ENCODE data around the gene AKAP13. TPM values are rescaled to one million over a fixed set of nuclear protein-coding genes. Genes with fewer than 3 reads are reported as not detected.

The AKAP13 gene
- polyA plus RNA-seq, 1 experiment, result 13.6 TPM

DNA sequence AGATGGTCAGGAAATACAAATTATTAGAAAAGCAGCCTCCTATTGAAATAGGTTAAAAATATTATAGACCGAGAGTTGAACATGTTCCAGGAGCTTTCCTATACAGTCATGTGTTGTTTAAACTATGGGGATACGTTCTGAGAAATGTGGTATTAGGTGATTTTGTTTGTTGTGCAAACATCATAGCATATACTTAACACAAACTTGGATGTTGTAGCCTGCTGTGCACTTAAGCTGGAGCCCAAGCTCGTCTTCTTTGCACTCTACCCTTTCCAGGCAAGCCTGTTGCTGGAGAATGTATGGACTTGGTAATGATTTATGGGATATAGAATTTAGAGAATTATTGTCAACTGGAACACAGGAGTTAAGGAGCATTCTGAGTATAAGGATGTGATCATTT is 140.2 kb downstream of the AKAP13 start:
- ChIA-PET POLR2A (no interaction called here), CTCF (interaction anchor here (1.2 kb wide), 1 partner anchor 189 kb away, joined by 3 read pairs; no protein-coding TSS in a partner anchor)
- Histone ChIP-seq H3K4me3 (ENCODE audit: low read depth, low read length) (no peak overlapping the region), H3K27me3 (ENCODE audit: control insufficient read depth, insufficient read depth, low read length) (no peaks in the 10 kb centered on the region), H3K36me3 (ENCODE audit: control insufficient read depth, insufficient read depth, low read length) (peaks cover 2% of the 10 kb centered on the region; the same call in 1 of the 2 replicates)
- no peak for TF ChIP-seq CTCF (IDR thresholded peaks at IDR 0.05; ENCODE audit: insufficient read depth, low read depth, low read length)
- no peak for DNase-seq (ENCODE audit: low read depth)

DNA sequence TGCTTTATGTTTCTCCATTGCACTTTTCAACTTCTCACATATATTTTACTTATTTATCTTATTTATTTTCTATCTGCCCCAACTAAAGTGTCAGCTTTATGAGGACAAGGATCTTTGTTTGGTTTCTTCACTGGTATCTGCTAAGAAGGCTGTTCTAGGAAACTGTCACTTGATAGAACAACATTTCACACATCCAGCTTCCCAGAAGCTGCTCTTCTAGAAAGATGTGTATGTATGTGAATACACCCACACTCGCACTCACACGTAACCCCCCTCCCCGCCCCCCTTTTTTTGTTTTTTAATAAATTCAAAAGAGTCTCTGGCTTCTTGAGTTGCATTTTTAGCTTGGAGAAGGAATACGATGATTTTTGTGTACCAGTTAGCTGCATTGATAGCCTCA is 143.1 kb downstream of the AKAP13 start:
- H3K36me3 ChIP-seq (ENCODE audit: control insufficient read depth, insufficient read depth, low read length), result peaks cover 2% of the 10 kb centered on the region; the same call in 1 of the 2 replicates
- DNase-seq (ENCODE audit: low read depth), result no peak
- H3K4me3 ChIP-seq (ENCODE audit: low read depth, low read length), result no peak overlapping the region
- no peaks in the 10 kb centered on the region for H3K27me3 ChIP-seq (ENCODE audit: control insufficient read depth, insufficient read depth, low read length)
- CTCF ChIA-PET, result interaction anchor here (0.6 to 1.7 kb wide), 4 partner anchors 11 to 1672 kb away, joined by 3 read pairs; no protein-coding TSS in a partner anchor
- no peak for TF ChIP-seq CTCF (IDR thresholded peaks at IDR 0.05; ENCODE audit: insufficient read depth, low read depth, low read length)
- POLR2A ChIA-PET, result no interaction called here

DNA sequence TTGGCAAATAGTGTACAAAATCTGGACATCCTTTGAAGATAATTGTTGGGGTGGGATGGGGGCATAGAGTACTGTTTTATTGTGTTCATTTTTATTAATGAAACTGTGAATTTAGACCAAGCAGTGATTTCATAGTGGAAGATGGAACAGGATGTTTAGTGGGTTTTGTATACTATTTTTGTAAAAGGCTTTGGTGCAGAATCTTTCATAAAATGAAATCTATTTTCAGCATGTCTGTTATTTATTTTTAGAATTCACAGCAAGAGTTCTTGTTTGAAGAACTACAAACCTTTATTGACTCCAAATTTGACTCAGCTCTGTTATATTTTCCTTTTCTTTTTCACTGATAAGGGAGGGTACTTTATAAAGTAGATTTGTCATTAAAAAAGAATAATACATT is 145.4 kb downstream of the AKAP13 start:
- no peaks in the 10 kb centered on the region for H3K27me3 ChIP-seq (ENCODE audit: control insufficient read depth, insufficient read depth, low read length)
- ChIA-PET POLR2A (interaction anchor here (0.6 kb wide), 1 partner anchor 46 kb away, joined by 3 read pairs; no protein-coding TSS in a partner anchor), CTCF (no interaction called here)
- H3K36me3 ChIP-seq (ENCODE audit: control insufficient read depth, insufficient read depth, low read length), result peaks cover 2% of the 10 kb centered on the region; the same call in 1 of the 2 replicates
- DNase-seq (ENCODE audit: low read depth), result no peak
- no peak for TF ChIP-seq CTCF (IDR thresholded peaks at IDR 0.05; ENCODE audit: insufficient read depth, low read depth, low read length)
- no peak overlapping the region for H3K4me3 ChIP-seq (ENCODE audit: low read depth, low read length)

DNA sequence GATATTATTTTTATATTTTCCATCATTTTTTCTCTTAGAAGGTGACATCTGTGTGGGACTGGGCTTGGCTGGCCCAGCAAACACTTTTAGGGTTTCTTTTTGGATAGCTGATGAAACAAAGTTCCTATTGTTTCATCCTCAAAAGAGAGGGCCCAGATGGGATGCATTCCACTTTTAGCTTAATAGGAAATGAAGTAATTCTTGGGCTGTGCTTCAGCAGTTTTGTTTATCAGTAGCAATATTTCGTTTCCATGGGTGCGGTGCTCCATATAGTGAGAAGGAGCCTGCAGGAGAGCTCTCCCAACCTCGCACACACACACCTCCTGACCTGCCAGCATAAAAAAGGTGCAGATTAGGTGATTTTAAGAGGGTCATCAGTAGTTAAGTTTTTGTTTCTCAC is 147.5 kb downstream of the AKAP13 start:
- Histone ChIP-seq H3K4me3 (ENCODE audit: low read depth, low read length) (no peak overlapping the region), H3K36me3 (ENCODE audit: control insufficient read depth, insufficient read depth, low read length) (no peaks in the 10 kb centered on the region), H3K27me3 (ENCODE audit: control insufficient read depth, insufficient read depth, low read length) (no peaks in the 10 kb centered on the region)
- peak; percentile 85 for DNase-seq (ENCODE audit: low read depth)
- CTCF ChIA-PET, result interaction anchor here (0.8 to 1.7 kb wide), 4 partner anchors 21 to 227 kb away, joined by 3 to 5 read pairs (median 4); no protein-coding TSS in a partner anchor
- POLR2A ChIA-PET, result no interaction called here
- TF ChIP-seq CTCF (IDR thresholded peaks at IDR 0.05; ENCODE audit: insufficient read depth, low read depth, low read length), result no peak

- POLR2A ChIA-PET, result no interaction called here
- CTCF ChIA-PET, result interaction anchor here (1.2 kb wide), 1 partner anchor 25 kb away, joined by 3 read pairs; no protein-coding TSS in a partner anchor
- no peak for TF ChIP-seq CTCF (IDR thresholded peaks at IDR 0.05; ENCODE audit: insufficient read depth, low read depth, low read length)
Observed at GRCh38 chr15:85530079-85530478, 149.7 kb downstream of the AKAP13 start.

More at GRCh38 chr15:85530079-85530478, 149.7 kb downstream of the AKAP13 start:
- Histone ChIP-seq H3K27me3 (ENCODE audit: control insufficient read depth, insufficient read depth, low read length) (no peaks in the 10 kb centered on the region), H3K36me3 (ENCODE audit: control insufficient read depth, insufficient read depth, low read length) (no peaks in the 10 kb centered on the region), H3K4me3 (ENCODE audit: low read depth, low read length) (no peak overlapping the region)
- DNase-seq (ENCODE audit: low read depth), result no peak

Data from BJ (cell line).